Measurements from ENCODE around the gene TYW1.
A peak's percentile ranks its signal among the peaks of the same experiment; 100 is the strongest.
"Not testable (repeated sequence)": the region's sequence is repeated elsewhere in the genome, so short reads cannot be mapped to it uniquely, and the experiment has no call there.

The TYW1 gene

DNA sequence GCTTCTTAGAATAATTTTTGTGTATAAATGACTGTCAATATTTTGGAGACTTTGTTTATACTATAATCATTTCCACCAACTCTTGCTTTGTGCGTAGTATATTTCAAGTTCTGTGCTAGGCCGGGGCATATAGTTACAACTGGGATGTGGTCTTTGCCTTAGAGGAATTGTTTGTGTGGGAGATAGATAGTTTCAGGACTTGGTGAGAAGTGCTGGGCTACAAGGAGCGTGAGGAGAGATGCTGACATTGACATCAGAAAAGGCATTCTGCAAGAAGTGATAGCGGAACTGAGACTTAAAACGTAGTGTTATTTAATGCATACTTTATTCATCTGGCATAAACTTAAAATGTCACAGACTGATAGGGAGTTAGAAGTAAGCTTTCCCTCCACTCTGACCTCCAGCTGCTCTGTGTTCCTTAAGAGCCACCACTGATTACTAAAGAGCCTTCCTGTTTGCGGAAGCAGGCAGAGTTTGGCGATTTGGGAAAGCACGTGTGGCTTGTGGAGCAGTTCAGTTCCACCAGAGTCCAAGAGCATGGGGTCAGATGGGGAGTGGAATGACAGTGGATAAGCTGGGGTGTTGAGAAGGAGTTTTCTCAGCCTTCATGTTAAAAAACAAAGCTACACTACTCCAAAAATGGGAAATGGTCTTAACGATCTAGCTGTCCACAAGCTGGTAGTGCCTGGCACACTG, 146.6 kb downstream of the TYW1 start:
- POLR2A ChIA-PET; H3K36me3 ChIP-seq (ENCODE audit: control insufficient read depth in 2 of 2, insufficient read depth in 1 of 2, low read length in 2 of 2); CTCF ChIA-PET; H3K4me1 ChIP-seq (ENCODE audit: control insufficient read depth, insufficient read depth, low read length); H3K9me3 ChIP-seq (ENCODE audit: control insufficient read depth, insufficient read depth, low read depth, low read length); H3K4me3 ChIP-seq (ENCODE audit: low read depth, low read length); H3K27ac ChIP-seq (ENCODE audit: extremely low read depth, low read depth, low read length): not testable (repeated sequence)

GRCh38 chr7:67145581-67146193, 149.1 kb downstream of the TYW1 start:
- H3K4me3 ChIP-seq (ENCODE audit: low read depth, low read length); H3K9me3 ChIP-seq (ENCODE audit: control insufficient read depth, insufficient read depth, low read depth, low read length); H3K4me1 ChIP-seq (ENCODE audit: control insufficient read depth, insufficient read depth, low read length); H3K36me3 ChIP-seq (ENCODE audit: control insufficient read depth in 2 of 2, insufficient read depth in 1 of 2, low read length in 2 of 2); CTCF ChIA-PET; H3K27ac ChIP-seq (ENCODE audit: extremely low read depth, low read depth, low read length): not testable (repeated sequence)
- POLR2A ChIA-PET: interaction anchor here (1.2 kb wide), 1 partner anchor 120 kb away, joined by 4 read pairs; no protein-coding TSS in a partner anchor

- H3K9me3 ChIP-seq (ENCODE audit: control insufficient read depth, insufficient read depth, low read depth, low read length); H3K36me3 ChIP-seq (ENCODE audit: control insufficient read depth in 2 of 2, insufficient read depth in 1 of 2, low read length in 2 of 2); H3K4me1 ChIP-seq (ENCODE audit: control insufficient read depth, insufficient read depth, low read length); H3K4me3 ChIP-seq (ENCODE audit: low read depth, low read length); H3K27ac ChIP-seq (ENCODE audit: extremely low read depth, low read depth, low read length); POLR2A ChIA-PET; CTCF ChIA-PET: not testable (repeated sequence)
Observed at GRCh38 chr7:67149131-67149530, 152.5 kb downstream of the TYW1 start.

DNA sequence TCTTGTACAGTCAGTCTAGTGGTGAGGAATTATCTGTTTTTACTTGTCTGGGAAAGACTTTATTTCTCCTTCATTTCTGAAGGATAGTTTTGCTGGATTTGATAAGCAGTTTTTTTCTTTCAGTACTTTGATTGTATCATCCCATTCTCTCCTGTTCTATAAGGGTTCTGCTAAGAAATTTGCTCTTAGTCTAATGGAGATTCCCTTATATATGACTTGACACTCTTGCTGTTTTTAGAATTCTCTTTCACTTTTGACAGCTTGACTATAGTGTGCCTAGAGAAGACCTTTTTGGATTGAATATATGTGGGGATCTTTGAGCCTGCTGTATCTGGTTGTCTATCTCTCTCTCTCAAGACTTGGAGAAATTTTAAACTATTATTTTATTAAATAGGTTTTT, 157.7 kb downstream of the TYW1 start:
- H3K4me1 ChIP-seq (ENCODE audit: control insufficient read depth, insufficient read depth, low read length); H3K27ac ChIP-seq (ENCODE audit: extremely low read depth, low read depth, low read length); H3K9me3 ChIP-seq (ENCODE audit: control insufficient read depth, insufficient read depth, low read depth, low read length); CTCF ChIA-PET; POLR2A ChIA-PET; H3K36me3 ChIP-seq (ENCODE audit: control insufficient read depth in 2 of 2, insufficient read depth in 1 of 2, low read length in 2 of 2); H3K4me3 ChIP-seq (ENCODE audit: low read depth, low read length): not testable (repeated sequence)
- peak; percentile 90 for TF ChIP-seq ZNF791 (tag by site-specific recombination; IDR thresholded peaks at IDR 0.05)

- H3K9me3 ChIP-seq (ENCODE audit: control insufficient read depth, insufficient read depth, low read depth, low read length); CTCF ChIA-PET; H3K4me3 ChIP-seq (ENCODE audit: low read depth, low read length); POLR2A ChIA-PET; H3K36me3 ChIP-seq (ENCODE audit: control insufficient read depth in 2 of 2, insufficient read depth in 1 of 2, low read length in 2 of 2); H3K27ac ChIP-seq (ENCODE audit: extremely low read depth, low read depth, low read length); H3K4me1 ChIP-seq (ENCODE audit: control insufficient read depth, insufficient read depth, low read length): not testable (repeated sequence)
Observed at GRCh38 chr7:67156064-67156463, 159.4 kb downstream of the TYW1 start.

DNA sequence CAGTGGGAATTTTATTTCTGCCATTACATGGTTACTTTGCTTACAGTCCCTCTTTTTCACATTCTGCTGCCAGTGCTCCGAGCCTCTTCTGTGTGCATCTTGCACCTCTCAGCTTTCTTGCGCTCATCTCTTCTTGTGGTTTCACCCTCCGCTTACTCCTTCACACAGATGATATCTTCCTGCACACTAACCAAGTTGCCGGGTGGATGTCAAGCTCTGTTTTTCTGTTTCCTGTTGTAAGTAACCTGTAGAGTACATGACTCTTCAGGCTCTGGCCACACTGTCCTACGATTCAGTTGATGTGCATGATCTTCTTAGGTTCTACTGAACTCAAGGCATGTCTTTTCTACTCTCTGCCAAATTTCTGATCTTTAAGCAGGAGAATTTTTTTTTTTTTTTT, 166.7 kb downstream of the TYW1 start:
- H3K9me3 ChIP-seq (ENCODE audit: control insufficient read depth, insufficient read depth, low read depth, low read length); CTCF ChIA-PET; H3K4me1 ChIP-seq (ENCODE audit: control insufficient read depth, insufficient read depth, low read length); H3K27ac ChIP-seq (ENCODE audit: extremely low read depth, low read depth, low read length); H3K36me3 ChIP-seq (ENCODE audit: control insufficient read depth in 2 of 2, insufficient read depth in 1 of 2, low read length in 2 of 2); H3K4me3 ChIP-seq (ENCODE audit: low read depth, low read length); POLR2A ChIA-PET: not testable (repeated sequence)

DNA sequence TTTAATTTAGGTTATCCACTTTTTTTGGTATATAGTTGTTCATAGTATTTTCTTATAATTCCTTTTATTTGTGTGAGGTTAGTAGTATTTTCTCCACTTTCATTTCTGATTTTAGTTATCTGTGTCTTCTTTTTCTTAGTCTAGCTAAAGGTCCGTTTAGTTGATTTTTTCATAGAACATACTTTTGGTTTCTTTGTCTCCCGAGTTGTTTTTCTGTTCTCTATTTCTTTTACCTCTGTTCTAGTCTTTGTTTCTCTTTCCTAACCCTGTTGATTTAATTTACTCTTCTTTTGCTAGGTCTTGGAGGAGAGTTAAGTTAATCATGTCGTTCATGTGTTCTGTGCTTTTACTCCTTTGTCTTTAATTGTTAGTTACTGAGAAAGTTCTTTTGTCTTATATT, 174.5 kb downstream of the TYW1 start:
- H3K4me3 ChIP-seq (ENCODE audit: low read depth, low read length); POLR2A ChIA-PET; H3K36me3 ChIP-seq (ENCODE audit: control insufficient read depth in 2 of 2, insufficient read depth in 1 of 2, low read length in 2 of 2); H3K4me1 ChIP-seq (ENCODE audit: control insufficient read depth, insufficient read depth, low read length); CTCF ChIA-PET; H3K9me3 ChIP-seq (ENCODE audit: control insufficient read depth, insufficient read depth, low read depth, low read length); H3K27ac ChIP-seq (ENCODE audit: extremely low read depth, low read depth, low read length): not testable (repeated sequence)

DNA sequence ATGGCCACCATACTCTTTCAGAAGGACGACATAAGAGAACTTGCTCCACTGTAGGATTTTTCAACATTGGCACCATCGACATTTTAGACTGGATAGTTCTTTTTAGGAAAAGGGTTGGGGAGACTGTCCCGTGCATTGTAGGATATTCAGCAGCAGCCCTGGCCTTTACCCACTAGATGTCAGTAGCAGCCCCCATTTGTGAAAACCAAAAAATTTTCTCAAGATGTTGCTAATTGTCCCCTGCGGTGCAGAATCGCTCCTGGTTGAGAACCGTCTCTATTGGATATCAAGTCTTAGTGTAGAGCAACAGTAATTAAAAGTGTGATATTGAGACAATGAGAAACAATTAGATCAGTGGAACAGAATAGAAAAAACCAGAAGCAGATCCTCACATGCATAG, 180.1 kb downstream of the TYW1 start:
- H3K4me1 ChIP-seq (ENCODE audit: control insufficient read depth, insufficient read depth, low read length); H3K4me3 ChIP-seq (ENCODE audit: low read depth, low read length); H3K27ac ChIP-seq (ENCODE audit: extremely low read depth, low read depth, low read length); POLR2A ChIA-PET; H3K36me3 ChIP-seq (ENCODE audit: control insufficient read depth in 2 of 2, insufficient read depth in 1 of 2, low read length in 2 of 2); H3K9me3 ChIP-seq (ENCODE audit: control insufficient read depth, insufficient read depth, low read depth, low read length): not testable (repeated sequence)
- CTCF ChIA-PET: interaction anchor here (0.9 to 1.7 kb wide), 3 partner anchors 125 to 151 kb away, joined by 3 to 7 read pairs (median 3); no protein-coding TSS in a partner anchor
- peak; percentile 37; the same call in 1 of the 2 replicates for TF ChIP-seq ZNF654 (tag by site-specific recombination; IDR thresholded peaks at IDR 0.05; ENCODE audit: low read depth)

Data from HEK293 (cell line).